NCI-H1105 treated with DMSO at 0.1 percent for 48 hours (cell line): ENCODE measurements around the gene OTOS.

Experiments used
- DNase-seq: peaks from one replicate; lab custom pipeline; 2025; lab: John Stamatoyannopoulos, UW

The OTOS gene

DNA sequence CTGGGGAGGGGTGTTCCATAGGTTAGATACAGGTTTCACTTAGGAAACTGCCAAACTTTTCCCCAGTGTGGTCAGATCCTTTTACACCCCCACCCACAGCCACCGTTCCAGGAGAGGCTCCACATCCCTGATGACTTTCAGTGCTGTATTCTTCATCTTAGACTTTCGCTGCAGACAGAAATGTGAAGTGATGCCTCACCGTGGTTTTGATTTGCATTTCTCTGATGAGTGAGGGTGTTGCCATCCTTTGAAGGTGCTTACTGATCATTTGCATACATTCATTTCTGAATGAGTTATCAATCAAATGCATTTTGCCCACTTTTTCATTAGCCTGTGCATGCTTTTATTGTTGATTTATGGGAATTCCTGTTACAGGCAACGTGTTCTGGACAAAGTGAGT is 19.3 kb downstream of the OTOS start:
- DNase-seq: no peak

DNA sequence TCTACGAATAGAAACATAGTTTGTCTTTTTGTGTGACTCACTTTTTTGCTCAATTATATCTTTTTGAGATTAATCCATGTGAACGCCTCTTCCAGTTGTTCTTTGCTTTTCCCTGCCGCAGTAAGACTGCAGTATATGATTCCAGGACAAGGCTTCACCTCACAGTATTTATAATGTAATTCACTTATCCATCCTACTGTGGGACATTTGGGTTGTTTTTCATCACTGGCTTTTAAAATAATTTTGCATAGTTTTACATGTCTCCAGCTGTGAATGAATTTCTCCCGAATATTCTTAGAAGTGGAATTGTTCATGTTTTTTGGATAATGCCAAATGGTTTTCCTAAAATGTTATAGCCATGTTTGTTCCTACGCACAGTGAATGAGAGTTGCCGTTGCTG is 26.2 kb downstream of the OTOS start:
- DNase-seq: no peak

DNA sequence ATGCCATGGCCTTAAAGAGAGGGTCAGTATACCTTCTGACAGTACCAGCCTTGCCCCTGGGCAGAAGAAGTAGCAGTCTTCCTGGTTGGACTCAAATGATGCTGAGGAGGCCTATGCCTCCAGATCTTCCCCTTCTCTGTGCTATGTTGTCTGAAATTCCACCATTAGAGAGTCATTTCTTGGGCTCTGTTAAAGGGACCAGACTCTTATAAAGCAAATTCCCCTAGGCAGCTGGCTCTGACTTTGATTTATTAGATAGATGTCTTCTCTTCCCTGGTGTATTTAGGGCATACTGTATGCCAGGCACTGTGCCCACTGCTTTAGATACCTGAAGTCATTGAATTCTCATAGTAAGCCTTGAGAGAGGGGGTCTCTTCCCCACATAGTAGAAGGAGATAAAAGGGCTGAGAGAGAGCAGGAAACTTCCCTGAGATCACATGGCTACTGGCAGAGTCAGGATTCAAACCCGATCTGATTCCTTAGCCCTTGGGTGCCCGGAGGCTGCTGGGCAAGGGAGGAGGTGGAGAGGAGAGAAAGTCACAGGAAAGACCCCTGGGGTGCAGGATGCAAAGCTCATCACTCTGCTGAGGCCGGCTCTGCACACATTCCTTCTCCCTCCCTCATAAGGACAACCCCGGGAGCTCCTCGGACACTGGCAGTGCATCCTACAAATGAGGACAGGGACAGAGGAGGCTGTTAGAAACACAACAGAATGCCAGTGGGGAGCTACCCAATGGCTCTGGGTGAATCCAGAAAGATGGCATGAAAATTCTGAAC is 27.4 kb downstream of the OTOS start:
- no peak for DNase-seq

DNA sequence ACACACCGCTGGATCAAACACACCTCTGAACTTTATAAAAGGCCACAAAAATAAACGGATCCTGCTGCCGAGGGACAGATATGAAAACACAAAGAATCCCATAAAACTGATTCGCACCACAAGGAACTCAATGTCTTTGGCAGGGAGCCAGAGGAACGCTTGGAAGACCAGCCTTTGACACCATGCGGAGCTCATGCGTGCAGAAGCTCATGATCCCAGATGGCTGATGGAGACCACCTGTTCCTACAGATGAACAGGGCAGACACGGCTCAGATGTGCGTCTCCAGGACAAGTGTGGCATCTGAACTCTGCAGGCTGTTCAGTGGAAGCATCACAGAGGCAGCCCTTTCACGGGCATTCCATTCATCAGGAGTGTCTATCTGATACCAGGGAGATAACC is 29.2 kb downstream of the OTOS start:
- DNase-seq: no peak

DNA sequence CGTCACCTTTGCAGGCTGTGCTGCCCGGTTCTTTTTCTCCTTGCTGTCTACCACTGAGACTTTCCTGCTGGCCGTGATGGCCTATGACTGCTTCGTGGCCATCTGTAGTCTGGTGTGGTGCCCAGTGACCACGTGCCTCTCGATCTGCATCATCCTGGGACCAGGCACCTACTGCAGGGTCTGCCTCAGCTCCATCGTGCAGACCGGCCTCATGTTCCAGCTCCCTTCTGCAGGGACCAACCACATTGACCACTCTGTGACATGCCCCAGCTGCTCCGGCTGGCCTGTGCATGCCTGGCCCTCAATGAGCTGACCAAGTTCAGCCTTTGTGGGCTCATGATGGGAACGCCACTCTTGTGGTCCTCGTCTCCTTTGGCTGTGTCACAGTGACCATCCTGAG is 31.1 kb downstream of the OTOS start:
- no peak for DNase-seq

DNA sequence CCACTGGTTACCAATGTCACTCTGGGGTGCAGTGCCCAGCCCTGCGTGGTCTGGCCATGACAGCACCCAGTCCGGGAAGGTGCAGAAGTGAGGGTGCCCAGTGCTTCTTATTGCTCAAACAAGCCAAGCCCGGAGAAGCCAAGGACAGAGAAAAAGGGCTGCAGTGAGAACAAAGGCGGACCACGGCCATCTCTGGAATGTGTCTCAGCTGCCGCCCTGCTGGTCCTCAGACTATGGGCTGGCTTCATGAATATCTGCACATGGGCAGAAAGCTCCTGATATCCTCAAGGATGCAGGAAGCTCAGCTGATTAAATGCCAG is 33.0 kb downstream of the OTOS start:
- no peak for DNase-seq

DNA sequence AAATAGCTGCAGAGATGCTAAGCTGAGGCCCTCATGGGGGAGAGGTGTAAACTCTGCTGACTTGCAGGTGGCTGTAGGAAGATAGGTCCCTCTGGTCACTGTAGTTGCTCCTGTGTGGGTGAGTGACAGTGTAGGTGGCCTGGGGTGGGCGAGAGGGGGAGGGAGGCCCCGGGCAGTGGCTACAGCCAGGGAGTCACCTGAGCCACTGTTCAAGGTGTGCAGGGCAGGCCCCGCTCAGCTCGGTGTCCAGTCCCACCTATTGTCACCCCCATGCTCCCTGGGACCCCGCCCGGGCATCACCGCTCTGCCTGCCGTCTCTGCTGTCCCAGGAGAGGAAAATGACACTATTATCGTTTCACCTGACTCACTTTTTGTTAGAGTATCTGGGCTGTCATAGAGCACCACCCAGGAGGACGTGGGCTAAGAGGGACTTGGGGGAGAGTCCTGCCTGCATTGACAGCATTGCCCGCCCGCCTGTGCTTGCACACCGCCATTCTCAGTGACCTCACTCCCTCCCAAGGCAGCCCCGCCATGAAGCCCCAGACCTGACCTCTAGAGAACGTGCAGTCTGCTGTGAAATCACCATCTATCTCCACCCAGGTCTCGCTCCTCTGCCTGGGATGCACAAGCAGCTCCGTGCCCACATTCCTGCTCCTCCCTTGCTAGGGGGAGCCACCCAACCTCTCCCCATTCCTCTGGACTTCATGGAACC is 33.5 kb downstream of the OTOS start:
- DNase-seq: no peak

DNA sequence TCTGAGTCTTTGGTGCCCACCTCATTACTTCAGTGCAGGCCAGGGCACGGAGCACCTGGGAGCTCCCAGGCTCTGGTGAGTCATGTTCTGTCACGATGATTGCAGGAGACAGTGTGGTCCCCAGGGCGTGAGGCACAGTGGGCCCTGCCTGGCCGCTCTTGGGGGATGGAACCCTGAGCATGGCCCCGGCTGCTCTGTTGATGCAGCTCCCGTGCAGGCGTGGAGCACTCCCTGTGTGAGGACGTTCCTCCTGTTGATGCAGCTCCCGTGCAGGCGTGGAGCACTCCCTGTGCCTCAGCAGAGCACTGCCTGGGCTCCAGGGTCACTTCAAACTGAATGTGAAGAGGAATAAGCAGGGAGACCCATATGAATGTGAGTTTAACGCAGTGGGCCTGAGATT is 34.5 kb downstream of the OTOS start:
- no peak for DNase-seq

DNA sequence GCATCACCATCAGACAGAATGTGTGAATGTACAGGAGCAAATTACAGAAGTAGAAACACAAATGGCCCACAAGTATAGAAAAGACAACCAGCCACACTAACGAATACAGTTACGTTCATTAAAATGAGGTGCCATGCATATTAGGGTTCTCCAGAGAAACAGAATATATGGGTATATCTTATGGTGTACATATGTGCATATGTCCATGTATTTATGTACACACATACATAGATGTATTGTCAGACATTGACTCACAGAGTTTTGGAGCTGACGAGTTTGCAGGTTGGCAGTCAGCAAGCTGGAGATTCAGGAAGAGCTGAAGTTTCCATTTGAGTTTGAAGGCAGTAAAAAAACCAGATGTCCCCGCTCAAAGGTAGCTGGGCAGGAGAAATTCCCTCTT is 37.3 kb downstream of the OTOS start:
- DNase-seq: no peak

DNA sequence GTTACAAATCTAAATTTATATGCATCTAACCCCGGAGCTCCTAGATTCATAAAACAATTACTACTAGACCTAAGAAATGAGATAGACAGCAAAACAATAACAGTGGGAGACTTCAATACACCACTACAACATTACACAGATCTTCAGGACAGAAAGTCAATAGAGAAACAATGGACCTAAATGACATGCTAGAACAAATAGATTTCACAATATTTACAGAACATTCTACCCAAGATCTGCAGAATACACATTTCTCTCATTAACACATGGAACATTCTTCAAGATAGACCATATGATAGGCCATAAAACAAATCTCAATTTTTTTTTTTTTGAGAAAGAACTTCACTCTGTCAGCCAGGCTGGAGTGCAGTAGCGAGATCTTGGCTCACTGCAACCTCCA is 42.1 kb downstream of the OTOS start:
- no peak for DNase-seq

DNA sequence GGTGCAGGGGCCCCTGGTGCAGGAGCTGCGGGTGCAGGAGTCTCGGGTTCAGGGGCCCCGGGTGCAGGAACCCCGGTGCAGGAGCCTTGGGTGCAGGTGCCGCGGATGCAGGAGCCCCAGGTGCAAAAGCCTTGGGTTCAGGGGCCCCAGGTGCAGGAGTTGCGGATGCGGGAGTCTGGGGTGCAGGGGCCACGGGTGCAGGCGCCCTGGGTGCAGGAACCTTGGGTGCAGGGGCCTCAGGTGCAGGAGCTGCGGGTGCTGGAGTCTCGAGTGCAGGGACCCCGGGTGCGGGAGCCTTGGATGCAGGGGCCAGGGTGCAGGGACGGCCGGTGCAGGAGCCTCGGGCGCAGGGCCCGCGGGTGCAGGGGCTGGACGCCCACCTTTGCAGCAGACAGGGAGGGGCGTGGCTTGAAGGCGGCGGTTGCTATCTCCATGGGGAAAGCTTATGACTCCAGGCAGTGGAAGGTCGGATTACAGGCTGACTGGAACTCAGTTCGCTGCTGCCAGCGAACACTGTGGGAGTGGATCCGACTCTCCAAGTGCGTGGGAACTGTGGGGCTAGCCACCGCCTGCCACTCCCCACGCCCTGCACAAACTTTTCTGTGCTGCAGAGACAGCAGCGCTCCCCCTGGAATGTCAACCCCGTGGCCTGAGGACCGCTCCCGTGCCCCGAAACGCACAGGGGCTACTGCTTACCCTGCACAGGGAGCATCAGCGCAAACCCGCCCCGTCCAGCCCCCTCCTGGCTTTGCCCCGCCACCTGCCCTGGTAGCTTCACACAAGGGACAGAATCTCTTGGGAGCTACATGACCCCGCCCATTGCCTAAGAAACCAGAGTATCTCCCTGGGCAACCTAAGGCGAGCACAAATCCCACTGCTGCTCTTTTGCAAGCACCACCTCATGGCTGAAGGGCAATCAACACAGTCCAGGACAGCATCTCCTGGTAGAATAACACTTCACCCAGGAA is 44.6 kb downstream of the OTOS start:
- peak; percentile 12 for DNase-seq

DNA sequence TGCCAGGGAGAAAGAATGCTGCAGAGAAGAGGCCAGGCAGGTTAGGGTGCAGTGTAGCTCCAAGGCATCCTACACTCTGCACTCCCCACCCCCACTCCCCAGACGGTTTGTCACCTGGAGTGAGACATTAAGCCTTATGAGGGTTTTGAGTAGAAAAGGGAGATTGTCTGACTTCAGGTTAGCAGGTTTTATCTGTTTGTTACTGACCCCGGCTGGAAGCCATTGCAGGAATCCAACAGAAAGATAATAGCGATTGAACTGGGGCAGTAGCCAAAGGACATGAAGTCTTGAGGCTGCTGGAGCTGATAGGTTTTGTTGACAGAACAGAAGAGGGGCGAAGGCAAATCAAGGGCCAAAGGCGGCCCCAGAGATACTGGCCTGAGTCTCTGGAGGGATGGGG is 51.2 kb downstream of the OTOS start:
- no peak for DNase-seq
